ENCODE data around the gene INSL3. TPM values are rescaled to one million over a fixed set of nuclear protein-coding genes. Genes with fewer than 3 reads are reported as not detected.

The INSL3 gene
- total and polyA plus RNA-seq, 4 experiments from 2014 or later = 1.0 to 5.3 (median 4.4) TPM

DNA sequence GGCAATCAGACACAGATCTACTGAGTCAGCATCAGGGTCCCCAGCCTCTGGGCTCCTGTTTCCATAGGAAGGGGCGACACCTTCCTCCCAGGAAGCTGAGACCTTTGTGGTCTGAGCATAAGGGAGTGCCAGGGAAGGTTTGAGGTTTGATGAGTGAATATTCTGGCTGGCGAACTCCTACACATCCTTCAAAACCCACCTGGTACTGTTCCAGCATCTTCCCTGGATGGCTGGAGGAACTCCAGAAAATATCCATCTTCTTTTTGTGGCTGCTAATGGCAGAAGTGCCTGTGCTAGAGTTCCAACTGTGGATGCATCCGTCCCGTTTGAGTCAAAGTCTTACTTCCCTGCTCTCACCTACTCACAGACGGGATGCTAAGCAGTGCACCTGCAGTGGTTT lies 9.2 kb downstream of the INSL3 start:
- Histone ChIP-seq H3K36me3 (ENCODE audit: insufficient read depth, low read length) (no peaks in the 10 kb centered on the region), H3K4me3 (ENCODE audit: low read length in 2 of 2) (no peak overlapping the region), H3K27ac (ENCODE audit: low read depth, low read length) (no peak overlapping the region), H3K27me3 (ENCODE audit: insufficient read depth, low read length) (no peaks in the 10 kb centered on the region), H3K9me3 (ENCODE audit: control insufficient read depth in 1 of 2, low read length in 2 of 2) (no peaks in the 10 kb centered on the region), H3K4me1 (ENCODE audit: insufficient read depth, low read length) (peaks cover 11% of the 10 kb centered on the region)
- Mint-ChIP-seq H3K27me3 (no peaks in the 10 kb centered on the region), H3K9me3 (no peaks in the 10 kb centered on the region), H3K27ac (peak overlapping the region in 1 of 7 donors; percentile 10), H3K4me1 (peaks cover 4 to 14% (median 7%) of the 10 kb centered on the region in 4 donors), H3K36me3 (peaks cover 1 to 4% of the 10 kb centered on the region in 2 donors), H3K4me3 (no peak overlapping the region)
- intact Hi-C loops (cut with micrococcal nuclease) = no loop called here
- ChIA-PET POLR2A (ENCODE audit: partially characterized antibody) (no interaction called here), CTCF (ENCODE audit: partially characterized antibody) (no interaction called here)
- no peak for DNase-seq

DNA sequence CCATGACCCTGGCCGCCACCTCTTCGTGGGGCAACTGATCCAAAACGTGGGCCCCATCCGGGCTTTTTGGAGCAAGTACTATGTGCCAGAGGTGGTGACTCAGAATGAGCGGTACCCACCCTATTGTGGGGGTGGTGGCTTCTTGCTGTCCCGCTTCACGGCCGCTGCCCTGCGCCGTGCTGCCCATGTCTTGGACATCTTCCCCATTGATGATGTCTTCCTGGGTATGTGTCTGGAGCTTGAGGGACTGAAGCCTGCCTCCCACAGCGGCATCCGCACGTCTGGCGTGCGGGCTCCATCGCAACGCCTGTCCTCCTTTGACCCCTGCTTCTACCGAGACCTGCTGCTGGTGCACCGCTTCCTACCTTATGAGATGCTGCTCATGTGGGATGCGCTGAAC lies 9.6 kb downstream of the INSL3 start:
- Mint-ChIP-seq H3K4me3 (no peak overlapping the region), H3K4me1 (peaks cover 4 to 18% (median 7%) of the 10 kb centered on the region in 4 donors), H3K36me3 (peaks cover 1 to 4% of the 10 kb centered on the region in 2 donors), H3K27me3 (no peaks in the 10 kb centered on the region), H3K27ac (peak overlapping the region in 1 of 7 donors; percentile 10), H3K9me3 (no peaks in the 10 kb centered on the region)
- ChIA-PET CTCF (ENCODE audit: partially characterized antibody) (no interaction called here), POLR2A (ENCODE audit: partially characterized antibody) (no interaction called here)
- Histone ChIP-seq H3K9me3 (ENCODE audit: control insufficient read depth in 1 of 2, low read length in 2 of 2) (no peaks in the 10 kb centered on the region), H3K27ac (ENCODE audit: low read depth, low read length) (no peak overlapping the region), H3K36me3 (ENCODE audit: insufficient read depth, low read length) (no peaks in the 10 kb centered on the region), H3K4me3 (ENCODE audit: low read length in 2 of 2) (no peak overlapping the region), H3K27me3 (ENCODE audit: insufficient read depth, low read length) (no peaks in the 10 kb centered on the region), H3K4me1 (ENCODE audit: insufficient read depth, low read length) (peaks cover 15% of the 10 kb centered on the region)
- intact Hi-C loops (cut with micrococcal nuclease) = no loop called here
- DNase-seq = no peak

DNA sequence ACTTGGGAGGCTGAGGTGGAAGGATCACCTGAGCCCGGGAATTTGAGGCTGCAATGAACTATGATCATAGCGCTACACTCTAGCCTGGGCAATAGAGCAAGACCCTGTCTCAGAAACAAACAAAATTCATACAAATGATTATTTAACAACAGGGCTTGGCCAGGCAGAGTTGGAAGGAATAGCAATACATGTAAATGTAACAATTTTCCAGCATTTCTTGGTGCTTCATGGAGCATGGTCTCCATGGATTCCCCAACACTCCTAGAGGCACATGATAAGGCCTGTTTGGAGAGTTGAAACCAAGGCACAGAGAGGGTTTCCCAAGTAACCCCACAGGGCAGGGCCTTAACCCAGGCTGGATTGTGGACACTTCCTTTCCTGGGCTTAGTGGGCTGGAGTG lies 10.2 kb downstream of the INSL3 start:
- Mint-ChIP-seq H3K36me3 (peaks cover 0 to 4% of the 10 kb centered on the region in 2 donors), H3K4me3 (no peak overlapping the region), H3K27ac (no peak overlapping the region), H3K27me3 (no peaks in the 10 kb centered on the region), H3K9me3 (no peaks in the 10 kb centered on the region), H3K4me1 (peaks cover 4 to 21% (median 7%) of the 10 kb centered on the region in 4 donors)
- intact Hi-C loops (cut with micrococcal nuclease) = no loop called here
- H3K4me3 ChIP-seq (ENCODE audit: low read length in 2 of 2) = no peak overlapping the region
- no peak for DNase-seq
- ChIA-PET POLR2A (ENCODE audit: partially characterized antibody) (interaction anchor here (0.6 kb wide), 1 partner anchor 62 kb away, joined by 5 read pairs; no protein-coding TSS in a partner anchor), CTCF (ENCODE audit: partially characterized antibody) (no interaction called here)
- H3K27me3 ChIP-seq (ENCODE audit: insufficient read depth, low read length) = no peaks in the 10 kb centered on the region
- peaks cover 20% of the 10 kb centered on the region for H3K4me1 ChIP-seq (ENCODE audit: insufficient read depth, low read length)
- no peaks in the 10 kb centered on the region for H3K9me3 ChIP-seq (ENCODE audit: control insufficient read depth in 1 of 2, low read length in 2 of 2)
- H3K27ac ChIP-seq (ENCODE audit: low read depth, low read length) = no peak overlapping the region
- no peaks in the 10 kb centered on the region for H3K36me3 ChIP-seq (ENCODE audit: insufficient read depth, low read length)

DNA sequence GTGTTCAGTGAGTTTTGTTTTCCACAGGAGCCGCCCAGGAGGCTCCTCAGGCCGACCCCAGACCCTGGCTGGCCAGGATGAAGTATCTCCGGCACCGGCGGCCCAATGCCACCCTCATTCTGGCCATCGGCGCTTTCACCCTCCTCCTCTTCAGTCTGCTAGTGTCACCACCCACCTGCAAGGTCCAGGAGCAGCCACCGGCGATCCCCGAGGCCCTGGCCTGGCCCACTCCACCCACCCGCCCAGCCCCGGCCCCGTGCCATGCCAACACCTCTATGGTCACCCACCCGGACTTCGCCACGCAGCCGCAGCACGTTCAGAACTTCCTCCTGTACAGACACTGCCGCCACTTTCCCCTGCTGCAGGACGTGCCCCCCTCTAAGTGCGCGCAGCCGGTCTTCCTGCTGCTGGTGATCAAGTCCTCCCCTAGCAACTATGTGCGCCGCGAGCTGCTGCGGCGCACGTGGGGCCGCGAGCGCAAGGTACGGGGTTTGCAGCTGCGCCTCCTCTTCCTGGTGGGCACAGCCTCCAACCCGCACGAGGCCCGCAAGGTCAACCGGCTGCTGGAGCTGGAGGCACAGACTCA lies 13.5 kb downstream of the INSL3 start:
- H3K4me3 ChIP-seq (ENCODE audit: low read length in 2 of 2) = no peak overlapping the region
- ChIA-PET CTCF (ENCODE audit: partially characterized antibody) (interaction anchor here (1.0 kb wide), 1 partner anchor 125 kb away, joined by 3 read pairs; the partner anchor contains the start of gene CCDC124), POLR2A (ENCODE audit: partially characterized antibody) (interaction anchor here (1.0 kb wide), 2 partner anchors 40 to 42 kb away, joined by 3 read pairs; partner anchors contain the start of gene JAK3)
- H3K27ac ChIP-seq (ENCODE audit: low read depth, low read length) = no peak overlapping the region
- H3K9me3 Mint-ChIP-seq = no peaks in the 10 kb centered on the region
- peaks cover 15 to 47% (median 28%) of the 10 kb centered on the region in 4 donors for H3K4me1 Mint-ChIP-seq
- peaks cover 34% of the 10 kb centered on the region for H3K4me1 ChIP-seq (ENCODE audit: insufficient read depth, low read length)
- H3K36me3 Mint-ChIP-seq = peaks cover 0 to 4% of the 10 kb centered on the region in 2 donors
- H3K27ac Mint-ChIP-seq = peak overlapping the region in 3 of 7 donors; percentile 36 to 67 (median 42)
- no peak for DNase-seq
- intact Hi-C loops (cut with micrococcal nuclease) = no loop called here
- H3K27me3 ChIP-seq (ENCODE audit: insufficient read depth, low read length) = no peaks in the 10 kb centered on the region
- no peaks in the 10 kb centered on the region for H3K36me3 ChIP-seq (ENCODE audit: insufficient read depth, low read length)
- no peaks in the 10 kb centered on the region for H3K27me3 Mint-ChIP-seq
- H3K9me3 ChIP-seq (ENCODE audit: control insufficient read depth in 1 of 2, low read length in 2 of 2) = no peaks in the 10 kb centered on the region
- H3K4me3 Mint-ChIP-seq = peak overlapping the region; percentile 43 to 82 (median 76)

DNA sequence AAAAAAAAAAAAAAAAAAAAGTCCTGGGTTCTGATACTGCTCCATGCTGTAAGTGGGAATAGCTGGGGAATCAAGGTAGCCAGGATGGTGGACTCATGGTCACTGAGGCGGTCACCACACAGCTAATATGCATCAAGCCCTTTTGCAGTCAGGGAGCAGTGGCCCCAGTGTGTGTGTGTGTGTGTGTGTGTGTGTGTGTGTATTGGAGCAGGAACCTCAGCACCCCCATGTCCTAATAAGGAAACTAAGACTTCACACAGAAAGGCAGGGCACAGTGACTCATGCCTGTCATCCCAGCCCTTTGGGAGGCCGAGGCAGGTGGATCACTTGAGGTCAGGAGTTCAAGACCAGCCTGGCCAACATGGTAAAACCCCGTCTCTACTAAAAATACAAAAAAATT lies 14.4 kb downstream of the INSL3 start:
- POLR2A ChIA-PET (ENCODE audit: partially characterized antibody) = interaction anchor here (6.6 kb wide), 1 partner anchor 41 kb away, joined by 60 read pairs; the partner anchor contains the start of gene JAK3
- Mint-ChIP-seq H3K4me3 (peak overlapping the region in 4 of 8 donors; percentile 5 to 39 (median 30)), H3K9me3 (no peaks in the 10 kb centered on the region), H3K4me1 (peaks cover 19 to 54% (median 32%) of the 10 kb centered on the region in 4 donors), H3K36me3 (peaks cover 0 to 4% of the 10 kb centered on the region in 2 donors), H3K27me3 (no peaks in the 10 kb centered on the region), H3K27ac (no peak overlapping the region)
- Histone ChIP-seq H3K4me1 (ENCODE audit: insufficient read depth, low read length) (peaks cover 42% of the 10 kb centered on the region), H3K4me3 (ENCODE audit: low read length in 2 of 2) (no peak overlapping the region), H3K27me3 (ENCODE audit: insufficient read depth, low read length) (no peaks in the 10 kb centered on the region), H3K27ac (ENCODE audit: low read depth, low read length) (no peak overlapping the region), H3K9me3 (ENCODE audit: control insufficient read depth in 1 of 2, low read length in 2 of 2) (no peaks in the 10 kb centered on the region), H3K36me3 (ENCODE audit: insufficient read depth, low read length) (no peaks in the 10 kb centered on the region)
- intact Hi-C loops (cut with micrococcal nuclease) = no loop called here
- DNase-seq = no peak
- CTCF ChIA-PET (ENCODE audit: partially characterized antibody) = interaction anchor here (0.9 kb wide), 1 partner anchor 52 kb away, joined by 3 read pairs; the partner anchor contains the start of gene RPL18A

DNA sequence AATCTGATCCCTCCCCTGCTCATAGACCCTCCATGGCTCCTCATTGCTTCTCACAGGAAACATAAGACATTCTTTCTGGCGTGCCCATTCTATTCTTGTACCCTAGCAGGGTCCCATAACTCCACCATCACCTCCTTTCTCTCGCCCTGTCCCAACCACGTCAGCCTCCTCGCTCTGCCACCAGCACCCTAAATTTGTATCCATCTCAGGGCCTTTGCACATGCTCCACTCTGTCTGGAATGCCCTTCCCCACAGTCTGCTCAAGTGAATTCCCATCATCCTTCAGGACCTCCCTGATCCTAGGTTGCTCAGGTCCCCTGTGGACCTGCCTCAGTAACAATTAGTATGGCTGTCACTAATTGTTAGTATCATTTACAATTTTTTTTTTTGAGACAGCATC lies 15.9 kb downstream of the INSL3 start:
- H3K27me3 Mint-ChIP-seq = no peaks in the 10 kb centered on the region
- peak overlapping the region in 3 of 8 donors; percentile 18 to 69 (median 24) for H3K4me3 Mint-ChIP-seq
- peaks cover 19 to 54% (median 33%) of the 10 kb centered on the region in 4 donors for H3K4me1 Mint-ChIP-seq

DNA sequence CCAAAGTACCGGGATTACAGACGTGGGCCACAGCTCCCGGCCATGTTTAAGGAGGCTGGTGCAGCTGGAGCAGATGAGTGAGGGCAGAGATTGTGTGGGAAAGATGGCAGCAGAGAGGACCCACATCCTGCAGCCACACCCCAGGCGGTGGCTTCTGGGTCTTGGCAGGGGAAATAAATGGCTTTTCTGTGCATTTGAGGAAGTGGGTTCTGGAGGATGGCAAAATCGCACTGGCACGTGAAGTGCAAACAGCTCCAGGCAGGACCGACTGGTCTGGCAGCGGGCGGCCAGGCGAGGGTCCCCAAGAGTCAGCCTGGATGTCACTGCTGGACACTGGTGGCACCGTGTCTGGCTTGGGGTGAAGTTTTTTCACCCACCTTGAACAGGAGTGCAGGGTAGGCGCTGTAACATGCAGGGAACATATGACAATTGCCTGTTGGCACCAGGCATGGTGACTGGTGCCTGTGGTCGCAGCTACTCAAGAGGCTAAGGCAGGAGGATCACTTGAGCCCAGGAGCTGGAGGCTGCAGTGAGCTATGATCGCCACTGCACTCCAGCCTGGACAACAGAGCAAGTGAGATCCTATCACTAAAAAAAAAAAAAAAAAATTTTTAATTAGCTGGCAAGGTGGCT lies 17.9 kb downstream of the INSL3 start:
- H3K27me3 ChIP-seq (ENCODE audit: insufficient read depth, low read length) = no peaks in the 10 kb centered on the region
- DNase-seq = peak; percentile 47 to 63 (median 57)
- peak overlapping the region in 1 of 2 donors; percentile 28 for H3K4me3 ChIP-seq (ENCODE audit: low read length in 2 of 2)
- POLR2A ChIA-PET (ENCODE audit: partially characterized antibody) = interaction anchor here (0.7 to 6.6 kb wide), 16 partner anchors 9 to 478 kb away, joined by 3 to 60 read pairs (median 6); partner anchors contain the start of genes B3GNT3, CCDC124, FCHO1 and JAK3
- H3K27me3 Mint-ChIP-seq = no peaks in the 10 kb centered on the region
- H3K4me1 Mint-ChIP-seq = peaks cover 19 to 51% (median 32%) of the 10 kb centered on the region in 4 donors
- no peaks in the 10 kb centered on the region for H3K9me3 ChIP-seq (ENCODE audit: control insufficient read depth in 1 of 2, low read length in 2 of 2)
- peak overlapping the region; percentile 80 to 94 (median 88) for H3K27ac Mint-ChIP-seq
- no peaks in the 10 kb centered on the region for H3K9me3 Mint-ChIP-seq
- H3K27ac ChIP-seq (ENCODE audit: low read depth, low read length) = no peak overlapping the region
- H3K4me1 ChIP-seq (ENCODE audit: insufficient read depth, low read length) = peaks cover 43% of the 10 kb centered on the region
- peak overlapping the region; percentile 34 to 86 (median 78) for H3K4me3 Mint-ChIP-seq
- no peaks in the 10 kb centered on the region for H3K36me3 ChIP-seq (ENCODE audit: insufficient read depth, low read length)
- CTCF ChIA-PET (ENCODE audit: partially characterized antibody) = interaction anchor here (0.9 to 4.8 kb wide), 10 partner anchors 12 to 135 kb away, joined by 3 to 28 read pairs (median 5); partner anchors contain the start of genes JAK3 and RPL18A
- peaks cover 0 to 2% of the 10 kb centered on the region in 2 donors for H3K36me3 Mint-ChIP-seq
- intact Hi-C loops (cut with micrococcal nuclease) = loop anchor here (1.0 kb wide), 1 partner anchor 45 kb away; no protein-coding TSS in a partner anchor

More for the DNA sequence above, 15.9 kb downstream of the INSL3 start:
- Histone ChIP-seq H3K4me1 (ENCODE audit: insufficient read depth, low read length) (peaks cover 43% of the 10 kb centered on the region), H3K27me3 (ENCODE audit: insufficient read depth, low read length) (no peaks in the 10 kb centered on the region), H3K4me3 (ENCODE audit: low read length in 2 of 2) (no peak overlapping the region), H3K36me3 (ENCODE audit: insufficient read depth, low read length) (no peaks in the 10 kb centered on the region), H3K9me3 (ENCODE audit: control insufficient read depth in 1 of 2, low read length in 2 of 2) (no peaks in the 10 kb centered on the region), H3K27ac (ENCODE audit: low read depth, low read length) (no peak overlapping the region)
- ChIA-PET CTCF (ENCODE audit: partially characterized antibody) (interaction anchor here (0.6 to 4.7 kb wide), 3 partner anchors 8 to 50 kb away, joined by 3 to 24 read pairs (median 20); partner anchors contain the start of gene JAK3), POLR2A (ENCODE audit: partially characterized antibody) (interaction anchor here (6.6 kb wide), 1 partner anchor 43 kb away, joined by 60 read pairs; the partner anchor contains the start of gene JAK3)
- H3K27ac Mint-ChIP-seq = peak overlapping the region in 5 of 7 donors; percentile 55 to 81 (median 72)
- H3K9me3 Mint-ChIP-seq = no peaks in the 10 kb centered on the region
- peaks cover 0 to 4% of the 10 kb centered on the region in 2 donors for H3K36me3 Mint-ChIP-seq
- intact Hi-C loops (cut with micrococcal nuclease) = no loop called here
- no peak for DNase-seq
